Stimulated activated CD8-positive, alpha-beta memory T cell treated with anti-CD3 and anti-CD28 coated beads, Interleukin-4, amount 100 ng/mL, for 48 hours (primary cell): ENCODE results near the gene ABCA6.
"Not testable (repeated sequence)": the region's sequence is repeated elsewhere in the genome, so short reads cannot be mapped to it uniquely, and the experiment has no call there.

Experiments
- DNase-seq: peaks from one replicate; pipeline ENCODE4 v3.0.0-alpha.2; 2020

Gene ABCA6

GRCh38 chr17:69071233-69071586, 70.5 kb downstream of the ABCA6 start:
- not testable (repeated sequence) for DNase-seq

GRCh38 chr17:69070378-69071232, 71.1 kb downstream of the ABCA6 start:
- DNase-seq: not testable (repeated sequence)

DNA sequence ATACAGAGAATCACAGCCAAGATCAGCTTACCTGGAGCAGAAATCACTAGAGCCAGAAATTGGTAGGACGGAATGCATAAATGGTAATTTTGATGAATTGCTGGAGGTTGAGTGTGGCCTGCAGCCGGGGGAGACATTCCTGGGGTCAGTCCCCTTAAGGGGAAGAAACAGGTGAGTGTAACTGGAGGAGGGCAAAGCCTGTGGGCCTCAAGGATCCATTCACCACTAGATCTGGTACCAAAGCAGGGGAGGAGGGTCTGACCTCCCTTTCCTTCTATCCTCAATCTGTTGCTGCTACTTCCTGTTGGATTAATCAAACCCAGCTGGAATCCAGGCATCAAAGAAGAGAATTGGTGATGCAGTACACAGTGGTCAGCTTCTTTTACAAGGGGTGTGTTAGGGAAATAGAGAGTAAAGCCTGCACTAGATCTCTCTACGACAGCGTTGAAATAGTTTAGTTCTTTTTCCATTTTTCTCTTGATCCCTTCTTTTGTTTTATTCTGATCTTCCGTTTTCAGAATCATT, 72.4 kb downstream of the ABCA6 start:
- no peak for DNase-seq

GRCh38 chr17:69067274-69068047, 74.2 kb downstream of the ABCA6 start:
- no peak for DNase-seq

GRCh38 chr17:69066482-69066881, 75.2 kb downstream of the ABCA6 start:
- DNase-seq: no peak

- DNase-seq: no peak
Observed at GRCh38 chr17:69065113-69065512, 76.6 kb downstream of the ABCA6 start.

- DNase-seq: no peak
Observed at GRCh38 chr17:69064476-69064875, 77.2 kb downstream of the ABCA6 start.

DNA sequence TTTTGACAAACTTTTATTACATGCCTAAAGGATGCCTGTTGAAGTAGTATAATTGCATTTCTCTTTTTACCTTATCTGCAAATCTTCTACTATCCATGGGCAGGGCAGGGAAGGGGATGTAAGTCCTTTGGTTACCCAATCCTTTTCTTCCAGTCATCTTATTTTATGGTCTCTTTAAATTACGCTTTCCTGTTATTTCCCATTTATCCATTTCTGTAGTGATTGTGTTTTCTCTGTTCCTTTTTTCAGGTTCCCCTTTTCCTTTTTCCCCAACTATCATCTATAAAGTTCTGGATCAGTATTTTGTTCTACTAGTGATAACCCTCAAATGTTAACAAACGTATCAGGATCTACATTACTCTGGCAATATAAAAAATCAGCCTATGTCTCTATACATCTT, 77.7 kb downstream of the ABCA6 start:
- no peak for DNase-seq

DNA sequence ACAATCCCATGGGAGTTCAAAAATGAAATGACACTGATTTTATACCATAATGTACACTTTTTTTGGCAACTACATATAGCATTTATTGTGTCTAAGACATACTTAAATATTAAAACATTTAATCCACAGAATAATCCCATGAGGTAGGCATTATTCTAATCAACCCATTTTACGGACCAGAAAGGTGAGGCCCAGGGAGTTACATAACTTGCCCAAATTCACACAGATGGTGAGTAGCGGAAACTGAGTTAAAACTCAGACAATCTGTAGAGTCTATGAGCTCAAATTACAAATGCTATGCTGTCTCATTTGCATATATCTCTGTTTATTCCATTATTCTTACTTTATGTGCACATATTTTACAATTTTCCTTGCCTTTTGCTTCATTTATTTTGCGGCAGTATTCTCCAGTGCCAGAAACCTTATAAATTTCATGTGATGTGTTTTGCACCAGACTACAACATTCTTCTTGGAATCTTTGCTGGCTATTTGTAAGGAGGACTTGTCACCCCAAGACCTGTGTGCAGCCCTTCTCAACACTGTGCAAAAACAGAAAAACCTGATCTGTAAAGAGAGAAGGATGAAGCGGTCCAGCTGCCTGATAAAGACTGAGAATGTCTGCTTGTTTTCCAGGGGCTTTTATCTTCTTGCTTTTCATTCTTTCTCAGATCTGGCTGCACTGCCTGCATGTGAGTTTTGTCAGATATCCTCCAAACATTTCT, 78.7 kb downstream of the ABCA6 start:
- DNase-seq: no peak

- no peak for DNase-seq
Observed at GRCh38 chr17:69061721-69062556, 79.8 kb downstream of the ABCA6 start.

GRCh38 chr17:69060822-69061221, 80.9 kb downstream of the ABCA6 start, which contains the start of gene ABCA9:
Gene ABCA9, minus strand, starts transcription at chr17:69060927. Its CDS starts 9,801 bp downstream, at chr17:69051126.
- no peak for DNase-seq

GRCh38 chr17:69059458-69060175, 82.1 kb downstream of the ABCA6 start:
- no peak for DNase-seq

- no peak for DNase-seq
Observed at GRCh38 chr17:69058165-69058564, 83.5 kb downstream of the ABCA6 start.

DNA sequence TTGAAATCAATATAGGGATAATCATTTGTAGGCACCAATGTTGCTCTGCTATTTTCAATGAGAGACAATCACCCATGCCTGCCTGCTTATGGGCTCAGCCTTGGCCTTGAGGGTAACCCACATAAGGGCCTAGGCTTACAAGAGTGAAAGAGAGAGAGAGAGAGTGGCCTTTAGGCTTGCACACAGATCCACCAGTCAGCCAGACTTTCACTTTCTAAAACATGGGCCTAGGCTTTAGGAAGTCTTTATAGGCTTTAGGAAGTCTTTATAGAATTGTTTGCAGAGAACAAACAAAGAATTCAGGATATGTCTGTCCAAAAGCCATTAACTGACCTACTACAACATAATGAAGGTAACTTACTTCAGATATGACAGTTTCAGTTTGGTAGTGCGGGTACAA, 84.4 kb downstream of the ABCA6 start:
- no peak for DNase-seq

DNA sequence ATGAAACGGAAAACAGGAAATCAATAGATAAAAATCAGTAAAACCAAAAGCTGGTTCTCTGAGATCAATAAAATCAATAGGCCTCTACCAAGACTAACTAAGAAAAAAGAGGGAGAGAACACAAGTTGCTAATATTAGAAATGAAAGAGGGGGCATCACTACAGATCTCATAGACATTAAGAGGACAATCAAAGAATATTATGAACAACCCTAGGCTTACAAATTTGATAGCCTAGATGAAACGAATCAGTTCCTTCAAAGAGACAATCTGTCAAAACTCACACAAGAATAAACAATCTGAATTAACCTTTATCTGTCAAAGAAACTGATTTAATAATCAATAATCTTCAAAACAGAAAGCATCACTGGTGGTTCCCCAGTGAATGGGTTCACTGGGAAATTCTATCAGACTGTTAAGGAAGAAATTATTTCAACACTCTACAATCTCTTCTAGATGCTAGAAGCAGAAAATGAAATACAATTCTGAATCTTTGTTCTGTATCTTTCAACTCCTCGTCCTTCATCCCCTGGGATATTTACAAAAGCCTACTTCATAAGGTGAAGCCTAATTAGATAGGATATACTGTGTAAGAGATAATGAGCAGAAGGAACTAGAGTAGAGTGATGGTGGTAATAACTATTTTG, 85.4 kb downstream of the ABCA6 start:
- DNase-seq: no peak

DNA sequence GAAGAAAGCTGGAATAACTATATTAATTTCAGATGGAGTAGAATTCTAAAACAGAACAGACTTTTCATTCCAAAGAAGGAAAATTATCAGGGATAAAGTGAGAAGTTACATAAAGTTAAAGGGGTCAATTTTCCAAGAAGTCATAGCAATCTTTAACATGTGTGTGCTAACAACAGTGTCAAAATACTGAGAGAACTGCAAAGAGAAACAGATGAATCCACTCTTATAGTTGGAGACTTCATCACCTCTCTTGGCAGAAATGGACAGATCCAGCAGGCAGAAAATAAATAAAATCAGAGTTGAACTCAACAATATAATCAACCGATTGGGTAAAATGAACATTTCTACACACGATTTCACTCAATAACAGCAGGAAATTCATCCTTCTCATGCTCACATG, 86.4 kb downstream of the ABCA6 start:
- no peak for DNase-seq

GRCh38 chr17:69050999-69051775, 90.5 kb downstream of the ABCA6 start:
- DNase-seq: no peak

GRCh38 chr17:69048634-69049033, 93.1 kb downstream of the ABCA6 start:
- no peak for DNase-seq

DNA sequence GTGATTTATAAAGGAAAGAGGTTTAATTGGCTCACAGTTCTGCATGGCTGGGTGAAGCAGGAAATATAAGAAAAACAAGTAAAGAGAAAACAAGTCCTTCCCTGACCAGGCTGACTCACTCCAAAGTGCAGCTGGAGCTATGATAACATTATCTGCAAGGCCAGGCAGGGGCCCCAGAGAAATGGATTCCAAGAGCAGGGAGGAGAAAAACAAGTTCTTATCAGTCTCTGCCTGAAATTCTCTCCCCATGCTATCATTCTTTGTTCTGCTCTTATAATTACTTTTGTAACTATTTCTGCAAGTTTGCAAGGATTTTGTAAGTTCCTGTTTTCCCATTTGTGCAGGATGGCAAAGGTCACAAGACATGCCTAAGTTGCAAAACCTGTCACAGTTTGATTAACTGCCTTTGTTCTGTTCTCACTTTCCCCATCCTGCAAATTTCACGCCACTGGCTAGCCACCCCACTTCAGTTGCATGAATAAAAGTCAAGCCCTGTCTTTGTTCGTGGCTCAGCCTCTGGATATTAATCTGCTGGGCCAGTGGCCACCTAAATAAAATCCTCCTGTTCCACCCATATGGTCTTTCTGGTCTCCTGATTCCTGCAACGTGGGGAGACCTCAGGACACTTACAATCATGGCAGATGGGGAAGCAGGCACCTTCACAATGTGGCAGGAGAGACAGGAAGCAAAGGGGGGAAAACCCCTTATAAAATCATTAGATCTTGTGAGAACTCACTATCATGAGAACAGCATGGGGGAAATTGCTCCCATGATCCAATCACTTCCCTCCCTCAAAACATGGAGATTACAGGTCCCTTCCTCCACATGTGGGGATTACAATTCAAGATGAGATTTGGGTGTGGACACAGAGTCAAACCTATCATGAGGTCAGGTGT, 94.1 kb downstream of the ABCA6 start:
- DNase-seq: no peak
